NCI-H1436 (cell line): ENCODE measurements around the gene ADGRD2.

Experiments used
- DNase-seq: peaks from one replicate; lab custom pipeline; 2025; lab: John Stamatoyannopoulos, UW

ADGRD2 gene

DNA sequence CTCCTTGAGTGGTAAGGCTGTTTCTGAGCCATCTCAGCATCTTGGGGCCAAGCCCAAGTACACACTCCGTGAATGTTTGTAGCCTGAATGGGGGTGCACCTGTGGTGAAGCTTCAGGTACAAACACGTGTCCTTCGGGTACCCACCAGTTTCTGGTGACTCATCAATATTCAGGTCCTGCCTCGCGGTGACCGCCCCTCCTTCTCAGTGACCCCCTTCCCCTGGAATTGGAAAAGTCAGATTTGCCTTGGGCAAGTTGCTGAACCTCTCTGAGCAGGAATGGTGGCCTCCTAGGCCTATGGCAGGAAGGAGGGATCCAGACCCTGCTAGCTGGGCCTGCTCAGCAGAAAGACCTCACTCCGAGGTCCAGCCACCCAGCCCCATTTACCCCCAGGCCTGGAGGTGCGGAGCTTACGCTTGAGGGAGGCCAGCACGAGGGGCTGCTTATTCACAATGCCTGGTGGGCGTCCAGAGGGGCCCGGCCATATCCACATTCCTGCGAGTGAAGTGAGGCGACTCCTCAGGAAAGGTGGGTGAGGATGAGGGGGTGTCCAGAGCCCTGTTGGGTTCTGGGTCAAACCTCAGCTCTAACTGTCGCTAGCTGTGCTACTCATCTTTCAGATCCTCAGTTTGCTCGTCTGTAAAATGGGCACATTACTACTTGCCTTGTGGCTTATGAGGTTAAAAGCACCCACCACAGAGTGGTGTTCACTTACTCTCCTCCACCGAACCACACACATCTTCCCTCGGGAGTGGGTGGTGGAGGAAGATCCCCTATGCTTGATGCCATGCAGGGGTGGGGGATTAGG is 7.0 kb downstream of the ADGRD2 start:
- DNase-seq: no peak

DNA sequence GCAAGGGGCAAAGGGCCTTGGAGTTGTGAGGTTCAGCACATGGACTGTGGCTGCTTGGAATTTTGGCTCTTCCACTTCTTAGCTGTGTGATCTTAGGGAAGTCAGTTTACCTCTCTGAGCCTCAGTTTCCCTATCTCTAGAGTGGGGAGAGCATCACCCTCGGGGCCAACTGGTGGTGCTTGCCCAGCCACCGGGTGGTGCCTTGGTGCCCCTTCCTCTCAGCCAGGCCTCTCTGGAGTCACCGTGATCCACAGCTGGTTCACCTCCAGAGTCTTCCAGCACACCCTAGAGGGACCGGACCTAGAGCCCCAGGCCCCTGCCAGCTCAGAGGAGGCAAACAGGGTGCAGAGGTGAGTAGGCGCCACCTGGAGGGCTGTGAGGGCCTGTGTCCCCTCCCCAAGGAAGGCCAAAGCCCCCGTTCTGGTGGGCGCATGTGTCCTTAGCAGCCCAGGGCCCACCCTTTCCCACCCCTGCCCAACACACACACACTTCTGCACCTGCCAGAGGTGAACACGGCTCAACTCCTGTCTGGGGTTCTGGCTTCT is 7.7 kb downstream of the ADGRD2 start:
- no peak for DNase-seq

DNA sequence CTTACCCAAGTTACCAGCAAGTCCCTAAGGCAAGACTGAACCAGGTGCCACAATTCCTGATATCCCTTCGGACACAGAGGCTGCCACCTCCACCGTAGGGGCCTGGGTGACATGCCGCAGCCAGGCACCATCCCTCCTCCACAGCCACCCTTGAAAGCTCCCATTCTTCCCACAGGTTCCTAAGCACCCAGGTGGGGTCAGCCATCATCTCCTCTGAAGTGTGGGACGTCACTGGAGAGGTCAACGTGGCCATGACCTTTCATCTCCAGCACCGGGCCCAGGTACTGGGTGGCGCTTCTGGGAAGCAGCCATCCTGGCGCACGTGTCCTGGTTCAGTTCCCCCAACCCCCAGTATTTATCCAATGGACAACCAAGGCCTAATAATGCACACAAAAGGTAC is 8.2 kb downstream of the ADGRD2 start:
- no peak for DNase-seq

DNA sequence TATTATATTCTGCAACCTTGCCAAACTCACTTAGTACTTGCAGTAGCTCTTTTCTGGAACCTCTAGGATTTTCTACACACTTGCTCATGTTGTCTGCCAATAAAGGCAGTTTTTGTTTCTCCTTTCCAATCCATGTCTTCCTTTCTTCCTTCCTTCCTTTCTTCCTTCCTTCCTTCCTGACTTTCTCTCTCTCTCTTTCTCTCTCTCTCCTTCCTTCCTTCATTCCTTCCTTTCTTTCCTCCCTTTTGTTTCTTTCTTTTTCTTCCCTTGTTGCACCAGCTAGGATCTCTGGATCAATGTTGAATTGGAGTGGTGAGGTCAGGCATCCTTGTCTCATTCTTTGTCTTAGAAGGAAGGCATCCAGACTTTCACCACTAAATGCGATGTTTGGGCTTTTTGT is 12.5 kb downstream of the ADGRD2 start:
- DNase-seq: no peak

DNA sequence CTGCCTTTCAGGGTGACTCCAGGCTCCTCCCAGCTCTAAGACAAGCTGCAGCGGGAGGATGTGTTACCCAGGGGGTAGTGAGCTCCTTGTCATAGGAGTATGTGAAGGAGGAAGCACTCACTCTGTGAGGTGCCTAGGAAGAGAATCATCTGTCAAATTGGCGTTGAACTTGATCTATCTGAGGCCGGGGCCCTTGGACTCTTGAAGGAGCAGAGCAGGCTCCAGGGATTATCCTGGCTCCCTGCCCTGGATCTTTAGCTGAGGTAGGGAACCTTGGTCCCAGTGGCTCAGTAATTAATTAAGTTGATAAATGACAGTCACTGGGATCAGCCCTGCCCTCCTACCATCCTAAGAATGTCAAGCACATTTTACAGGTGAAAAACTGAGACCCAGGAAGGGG is 15.5 kb downstream of the ADGRD2 start:
- no peak for DNase-seq

DNA sequence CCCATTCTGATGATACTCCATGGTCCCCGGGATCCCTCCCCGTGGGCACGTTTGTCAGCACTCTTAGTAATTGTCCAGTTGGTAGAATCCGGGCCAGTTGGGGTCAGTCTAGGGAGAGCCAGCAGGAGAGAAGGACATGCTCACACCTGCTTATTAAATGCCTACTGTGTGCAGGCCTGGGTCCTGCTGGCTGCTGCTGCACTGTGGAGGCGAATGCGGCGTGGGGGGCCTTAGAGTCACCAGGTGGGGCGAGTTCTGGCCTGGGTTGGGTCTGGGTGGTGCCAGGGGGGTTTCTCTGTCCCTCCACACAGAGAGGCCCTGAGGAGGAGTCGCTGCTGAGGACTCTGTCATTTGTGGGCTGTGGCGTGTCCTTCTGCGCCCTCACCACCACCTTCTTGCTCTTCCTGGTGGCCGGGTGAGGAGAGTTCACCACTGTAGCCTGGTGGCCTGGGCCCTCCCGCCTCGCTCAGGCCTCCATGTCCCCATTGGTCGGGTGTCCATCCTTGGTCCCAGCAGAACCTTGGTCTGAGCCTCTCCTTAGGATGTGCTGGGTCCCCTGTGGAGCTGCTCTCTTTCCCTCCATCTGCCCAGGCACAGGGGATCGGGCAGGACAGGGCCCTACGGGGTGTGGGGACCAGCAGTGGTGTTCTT is 17.3 kb downstream of the ADGRD2 start:
- no peak for DNase-seq

DNA sequence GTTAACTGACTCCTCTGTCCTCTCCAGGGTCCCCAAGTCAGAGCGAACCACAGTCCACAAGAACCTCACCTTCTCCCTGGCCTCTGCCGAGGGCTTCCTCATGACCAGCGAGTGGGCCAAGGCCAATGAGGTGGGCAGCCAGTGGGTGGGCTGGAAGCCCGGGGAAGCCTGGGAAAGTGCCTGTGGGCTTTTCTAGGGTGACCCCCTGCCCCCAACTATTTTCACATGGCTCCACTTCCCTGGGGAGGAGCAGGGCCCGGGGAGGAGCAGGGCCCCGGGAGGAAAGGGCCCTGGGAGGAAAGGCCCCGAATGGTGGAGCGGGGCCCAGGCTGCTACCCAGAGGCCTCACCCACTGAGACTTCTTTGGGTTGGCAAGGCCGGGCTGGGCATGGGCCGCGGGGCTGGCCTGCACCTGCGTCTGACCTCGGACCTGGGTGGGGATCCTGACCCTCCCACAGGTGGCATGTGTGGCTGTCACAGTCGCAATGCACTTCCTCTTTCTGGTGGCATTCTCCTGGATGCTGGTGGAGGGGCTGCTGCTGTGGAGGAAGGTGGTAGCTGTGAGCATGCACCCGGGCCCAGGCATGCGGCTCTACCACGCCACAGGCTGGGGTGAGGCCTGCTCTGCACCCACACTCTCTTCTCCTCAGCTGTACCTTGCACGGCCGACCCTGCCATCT is 17.9 kb downstream of the ADGRD2 start:
- DNase-seq: no peak

DNA sequence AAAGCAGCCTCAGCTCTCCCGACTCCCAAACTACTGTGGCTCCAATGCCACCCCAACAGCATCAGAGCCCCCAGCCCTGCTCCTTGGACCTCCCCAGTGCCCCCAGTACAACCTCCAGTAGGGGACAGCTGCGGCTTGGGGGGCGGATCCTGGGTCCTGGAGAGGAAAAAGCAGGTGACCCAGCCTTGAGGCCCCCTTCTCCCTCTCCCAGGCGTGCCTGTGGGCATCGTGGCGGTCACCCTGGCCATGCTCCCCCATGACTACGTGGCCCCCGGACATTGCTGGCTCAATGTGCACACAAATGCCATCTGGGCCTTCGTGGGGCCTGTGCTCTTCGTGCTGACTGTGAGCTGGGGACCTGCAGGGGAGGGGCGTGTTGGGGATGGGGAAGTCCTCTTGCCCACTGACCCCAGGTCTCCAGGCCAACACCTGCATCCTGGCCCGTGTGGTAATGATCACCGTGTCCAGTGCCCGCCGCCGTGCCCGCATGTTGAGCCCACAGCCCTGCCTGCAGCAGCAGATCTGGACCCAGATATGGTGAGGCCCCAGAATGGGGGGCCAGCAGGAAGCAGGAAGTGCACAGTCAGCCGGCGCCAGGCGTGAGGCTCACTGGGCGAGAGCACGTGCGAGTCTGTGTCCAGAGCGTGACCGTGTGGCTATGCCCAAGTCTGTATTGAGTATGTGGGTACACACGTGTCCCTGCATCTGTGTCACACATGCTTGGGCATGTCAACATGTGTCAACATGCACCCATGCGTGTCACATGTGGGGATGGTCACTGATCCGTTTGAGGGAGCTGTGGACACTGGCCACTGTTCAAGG is 19.0 kb downstream of the ADGRD2 start:
- DNase-seq: no peak

DNA sequence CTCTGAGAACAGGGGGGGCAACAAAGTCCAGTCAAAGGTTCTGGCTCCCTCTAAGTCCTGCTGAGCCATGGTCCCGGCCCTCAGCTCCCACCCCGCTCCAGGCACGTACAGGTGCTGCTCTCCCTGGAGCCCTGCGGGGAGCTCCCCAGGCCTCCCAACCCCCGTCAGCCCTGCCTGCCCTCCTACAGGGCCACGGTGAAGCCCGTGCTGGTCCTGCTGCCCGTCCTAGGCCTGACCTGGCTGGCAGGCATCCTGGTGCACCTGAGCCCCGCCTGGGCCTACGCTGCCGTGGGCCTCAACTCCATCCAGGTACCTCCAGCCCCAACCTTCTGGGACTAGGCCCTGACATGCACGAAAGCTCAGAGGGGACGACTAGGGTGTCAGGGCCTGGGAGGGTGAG is 20.1 kb downstream of the ADGRD2 start:
- no peak for DNase-seq

DNA sequence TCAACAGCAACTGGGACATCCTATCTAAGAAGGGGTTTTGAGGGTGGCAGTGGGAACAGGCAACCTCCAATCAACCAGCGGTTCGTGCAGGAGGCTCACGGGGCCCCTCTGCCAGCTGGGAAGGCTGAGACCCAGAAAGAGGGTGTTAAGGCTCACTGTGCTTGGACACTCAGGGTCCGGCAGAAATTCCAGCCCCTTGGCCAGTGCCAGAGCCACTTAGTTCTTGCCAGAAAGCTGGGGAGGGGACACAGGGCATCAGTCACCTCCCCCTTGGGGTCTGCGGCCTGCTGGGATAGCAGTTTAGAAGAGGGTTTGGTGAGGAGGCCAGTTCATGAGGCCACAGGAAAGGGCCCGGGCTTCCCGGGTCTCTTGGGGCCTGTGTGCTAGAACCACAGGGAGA is 20.5 kb downstream of the ADGRD2 start:
- no peak for DNase-seq

DNA sequence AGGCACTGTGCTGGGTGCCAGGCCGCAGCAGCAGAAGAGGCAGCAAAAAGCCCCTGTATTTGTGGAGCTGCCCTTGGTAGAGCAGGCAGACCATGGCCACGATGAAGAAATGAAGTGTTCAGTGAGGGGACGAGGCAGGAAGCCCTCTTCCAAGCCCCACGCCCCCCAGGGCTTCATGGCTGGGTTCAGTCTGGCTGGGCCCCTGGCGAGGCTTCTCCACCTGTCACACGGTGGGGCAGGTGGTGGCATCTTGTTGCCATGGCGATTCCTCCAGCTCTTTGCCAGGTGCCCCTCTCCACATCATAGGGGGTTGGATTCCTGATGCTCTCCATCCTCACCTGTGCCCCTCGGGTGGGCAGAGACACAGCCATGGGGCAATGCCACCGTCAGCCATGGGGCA is 21.5 kb downstream of the ADGRD2 start:
- no peak for DNase-seq

DNA sequence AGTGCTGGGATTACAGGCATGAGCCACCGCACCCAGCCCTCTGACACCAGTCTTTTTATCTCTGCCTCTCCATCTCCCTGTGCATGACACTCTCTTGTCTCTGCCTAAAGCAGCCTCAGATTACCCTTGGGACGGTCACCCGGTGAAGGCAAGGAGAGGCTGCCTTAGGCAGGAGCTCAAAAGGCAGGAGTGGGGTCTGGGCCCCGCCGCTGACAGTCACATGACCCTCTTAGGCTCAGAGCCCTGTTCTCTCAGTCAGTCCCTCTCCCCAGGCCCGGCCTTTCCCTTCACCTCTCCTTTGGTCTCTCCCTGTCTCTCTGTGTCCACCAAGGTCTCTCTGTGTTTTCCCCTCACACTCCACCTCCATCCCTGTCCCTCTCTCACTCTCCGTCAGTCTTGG is 22.5 kb downstream of the ADGRD2 start:
- DNase-seq: no peak

DNA sequence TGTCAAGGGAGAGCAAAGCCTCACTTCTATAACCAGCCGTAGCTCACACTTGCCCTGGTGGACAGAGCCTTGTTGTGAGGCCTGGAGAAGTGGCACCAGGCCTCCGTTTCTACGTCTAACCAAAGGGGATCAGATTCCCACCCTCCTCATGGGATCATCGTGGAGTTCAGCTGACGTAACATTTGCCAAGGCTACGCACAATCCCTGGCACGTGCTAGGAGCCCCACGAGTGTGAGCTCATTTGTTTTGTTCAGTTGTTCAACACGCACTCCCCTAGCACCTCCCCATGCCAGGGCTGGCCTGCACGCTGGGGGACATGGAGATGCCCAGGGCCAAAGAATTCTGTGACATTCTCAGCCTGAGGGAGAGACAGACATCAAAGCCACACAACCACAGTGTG is 23.1 kb downstream of the ADGRD2 start:
- DNase-seq: no peak

DNA sequence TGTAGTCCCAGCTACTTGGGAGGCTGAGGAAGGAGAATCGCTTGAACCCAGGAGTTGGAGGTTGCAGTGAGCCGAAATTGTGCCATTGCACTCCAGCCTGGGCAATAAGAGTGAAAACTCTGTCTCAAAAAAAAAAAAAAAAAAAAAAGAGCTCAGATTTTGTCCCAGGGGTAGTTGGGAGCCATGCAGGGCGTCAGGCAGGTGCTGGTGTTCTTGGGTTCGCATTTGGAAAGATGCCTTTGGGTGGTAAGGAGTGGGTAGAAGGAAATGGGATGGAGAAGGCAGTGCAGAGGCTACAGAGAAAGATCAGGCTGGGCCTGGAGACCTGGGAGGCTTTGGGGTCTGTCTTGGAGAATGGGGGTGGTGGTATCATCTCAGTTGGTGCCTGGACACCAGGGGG is 23.9 kb downstream of the ADGRD2 start:
- no peak for DNase-seq

DNA sequence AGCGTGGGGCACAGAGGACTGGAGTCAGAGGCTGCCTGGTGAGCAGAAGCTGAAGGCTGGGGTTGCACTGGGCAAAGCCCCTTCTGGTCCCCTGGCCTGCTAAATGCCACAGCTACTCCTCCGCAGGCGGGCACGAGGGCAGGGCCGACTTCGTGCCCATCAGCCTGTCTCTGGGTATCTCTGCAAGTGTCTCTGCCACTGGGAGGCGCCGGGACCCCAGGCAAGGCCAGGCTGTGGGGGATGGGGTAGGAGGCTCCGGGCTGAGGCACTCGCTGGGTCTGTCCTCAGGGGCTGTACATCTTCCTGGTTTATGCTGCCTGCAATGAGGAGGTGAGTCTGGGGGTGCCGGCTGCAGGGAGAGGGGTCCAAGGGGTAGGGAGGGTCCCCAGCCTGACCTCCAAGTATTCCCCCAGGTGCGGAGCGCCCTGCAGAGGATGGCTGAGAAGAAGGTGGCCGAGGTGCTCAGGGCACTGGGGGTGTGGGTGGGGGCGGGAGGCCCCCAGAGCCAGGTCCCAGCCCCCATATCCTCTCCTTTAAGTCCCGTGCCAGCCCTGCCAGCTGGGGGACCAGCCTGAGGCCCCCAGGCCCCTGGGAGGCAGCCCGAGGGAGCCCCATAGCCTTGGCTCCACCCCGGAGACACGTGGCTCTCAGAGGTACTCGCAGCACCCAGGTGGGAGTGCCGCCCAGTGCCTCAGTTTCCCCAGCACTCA is 25.1 kb downstream of the ADGRD2 start:
- DNase-seq: no peak

DNA sequence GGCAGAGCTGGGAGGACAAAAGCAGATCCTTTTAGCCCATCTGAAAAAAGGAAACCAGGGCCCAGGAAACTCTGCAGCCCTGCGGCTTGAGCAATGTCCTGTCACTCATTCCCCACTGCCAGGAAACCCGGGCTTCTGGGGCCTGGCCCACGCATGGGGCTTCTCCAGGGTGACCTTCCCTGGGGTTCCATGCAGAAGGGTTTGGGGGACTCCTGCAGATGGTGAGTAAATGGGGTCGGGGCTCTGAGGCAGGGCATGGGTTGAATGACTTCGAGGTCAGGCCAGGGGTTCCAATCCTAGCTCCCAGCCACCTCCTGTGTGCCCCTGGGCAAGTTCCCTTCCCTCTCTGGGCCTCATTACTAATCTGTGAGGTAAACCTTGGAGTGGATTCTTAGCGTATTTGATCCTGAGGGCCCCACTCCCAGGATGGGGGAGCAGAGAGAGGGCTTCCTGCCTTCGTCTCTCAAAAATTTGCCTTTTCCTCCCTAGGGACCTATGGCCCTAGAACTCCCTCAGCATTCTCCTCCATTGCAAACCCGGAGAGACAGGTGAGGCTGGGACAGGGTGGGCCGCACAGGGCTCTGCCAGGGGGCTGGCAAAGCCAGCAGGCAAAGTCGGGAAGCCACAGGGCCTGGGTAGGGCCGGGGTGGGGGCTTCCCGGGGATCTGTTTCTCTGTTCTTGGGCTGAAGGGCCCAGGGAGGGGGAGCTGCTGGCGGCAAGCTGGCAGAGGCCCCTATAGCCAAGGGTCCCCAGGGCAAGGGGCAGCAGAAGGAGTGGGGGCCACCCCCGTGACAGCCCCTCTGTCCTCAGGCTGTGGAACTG is 25.8 kb downstream of the ADGRD2 start:
- DNase-seq: peak; percentile 20

DNA sequence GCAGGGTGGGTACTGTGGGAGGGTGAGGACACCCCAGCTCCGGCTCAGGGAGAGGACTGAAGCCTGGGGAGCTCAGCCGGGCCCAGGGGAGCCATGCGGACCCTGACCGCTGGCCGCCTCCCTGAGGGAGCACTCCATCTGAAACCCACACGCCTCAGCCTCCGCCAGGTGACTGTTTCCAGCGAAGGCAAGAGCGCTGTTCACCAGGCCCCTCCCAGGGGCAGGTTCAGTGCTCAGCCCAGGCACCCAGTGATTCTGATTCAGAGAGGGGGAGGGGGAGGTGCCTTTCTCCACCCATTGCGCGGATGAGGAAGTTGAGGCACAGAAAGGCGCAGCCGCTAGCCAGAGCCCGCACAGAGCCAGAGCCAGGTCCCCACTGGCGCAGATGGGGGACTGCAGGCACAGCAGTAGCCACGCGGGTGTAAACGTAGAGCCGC is 27.0 kb downstream of the ADGRD2 start:
- DNase-seq: peak; percentile 57

DNA sequence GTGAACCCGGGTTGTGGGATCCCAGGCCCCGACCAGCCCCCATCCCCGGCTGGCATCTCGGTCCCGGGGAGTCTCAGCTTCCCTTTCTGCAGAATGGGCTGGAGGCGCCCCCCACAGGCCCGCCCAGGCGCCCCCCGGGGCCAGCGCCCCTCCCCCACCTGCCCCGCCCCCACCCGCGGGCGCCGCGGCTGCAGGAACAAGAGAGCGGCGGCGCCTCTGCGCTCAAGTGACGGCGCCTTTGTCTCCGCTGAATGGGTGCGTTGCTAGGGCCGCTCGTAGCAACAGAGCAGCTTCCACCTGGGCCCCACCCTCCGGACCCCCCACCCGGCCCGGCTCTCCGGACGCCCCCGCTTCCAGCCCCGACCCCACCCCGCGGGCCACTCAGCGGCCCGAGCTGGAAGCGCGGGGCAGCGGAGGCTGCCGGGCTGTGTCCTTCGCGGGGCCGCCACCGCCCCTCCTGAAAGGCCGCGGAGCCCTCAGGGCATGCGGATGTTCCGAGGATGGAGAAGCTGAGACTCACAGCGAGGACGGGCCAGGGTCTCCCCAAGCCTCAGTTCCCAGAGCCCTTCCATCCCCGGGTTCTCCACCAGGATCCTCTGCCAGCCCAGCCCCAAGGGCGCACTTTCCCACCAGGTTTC is 27.5 kb downstream of the ADGRD2 start:
- peak; percentile 57 for DNase-seq

DNA sequence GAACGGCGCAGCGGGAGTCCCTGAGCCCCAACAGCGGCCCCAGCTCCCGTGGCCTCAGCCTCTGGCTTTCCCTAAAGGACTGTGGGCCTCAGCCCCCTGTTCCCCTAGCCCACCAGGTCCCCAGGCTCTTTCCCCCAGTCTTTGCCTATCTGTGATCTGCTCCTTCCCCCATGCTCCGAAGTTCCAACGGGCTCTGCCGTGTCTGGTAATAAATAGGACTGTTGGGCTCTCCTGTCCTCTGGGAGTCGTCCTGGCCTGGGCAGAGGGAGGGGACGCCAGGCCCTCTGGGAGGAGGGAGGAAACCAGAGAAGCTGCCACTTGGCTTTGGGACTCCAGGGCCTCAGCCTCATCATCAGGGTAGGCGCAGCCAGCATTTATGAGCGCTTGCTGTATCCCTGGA is 28.1 kb downstream of the ADGRD2 start:
- DNase-seq: peak; percentile 65

DNA sequence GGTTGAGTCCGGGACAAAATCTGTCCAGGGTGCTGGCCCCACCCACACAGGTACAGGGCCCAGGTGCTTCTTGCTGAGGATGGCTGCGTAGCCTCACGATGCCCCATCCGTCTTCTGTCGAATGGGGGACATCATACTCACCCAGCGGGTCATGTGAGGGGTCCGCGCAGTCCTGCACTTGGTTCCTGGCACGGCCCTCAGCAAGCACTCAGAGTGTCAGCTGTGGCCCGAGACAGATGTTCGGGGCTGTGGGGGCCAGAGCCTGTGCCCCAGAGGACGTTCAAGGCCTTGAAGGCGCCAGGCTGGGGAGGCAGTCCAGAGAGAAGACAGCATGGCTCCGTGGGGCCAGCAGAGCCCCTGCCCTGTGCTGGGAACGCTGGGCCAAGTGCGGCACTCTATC is 29.1 kb downstream of the ADGRD2 start:
- DNase-seq: no peak
